GM12891 (cell line): ENCODE data around the gene NR5A2.

Experiments
- PAX5 ChIP-seq: IDR thresholded peaks from 2 replicates; pipeline ENCODE4 v1.6.1; 2011; ENCODE audit warnings: low read length, moderate library complexity, mild to moderate bottlenecking; ENCODE audit not compliant: insufficient read depth, severe bottlenecking
- POLR2A ChIP-seq: IDR thresholded peaks from 2 replicates; pipeline ENCODE4 v1.6.1; 2011; ENCODE audit warnings: low read depth, low read length, control low read depth
- POLR2AphosphoS5 ChIP-seq: IDR thresholded peaks from 2 replicates; pipeline ENCODE4 v1.6.1; 2011; ENCODE audit warnings: low read depth, low read length, control low read depth
- POU2F2 ChIP-seq: IDR thresholded peaks from 2 replicates; pipeline ENCODE4 v1.6.1; 2011; ENCODE audit warnings: low read depth, mild to moderate bottlenecking, control low read depth, low read length, moderate library complexity
- TAF1 ChIP-seq: IDR thresholded peaks from 2 replicates; pipeline ENCODE4 v1.6.1; 2011; ENCODE audit warnings: low read depth, low read length, control low read depth

DNA sequence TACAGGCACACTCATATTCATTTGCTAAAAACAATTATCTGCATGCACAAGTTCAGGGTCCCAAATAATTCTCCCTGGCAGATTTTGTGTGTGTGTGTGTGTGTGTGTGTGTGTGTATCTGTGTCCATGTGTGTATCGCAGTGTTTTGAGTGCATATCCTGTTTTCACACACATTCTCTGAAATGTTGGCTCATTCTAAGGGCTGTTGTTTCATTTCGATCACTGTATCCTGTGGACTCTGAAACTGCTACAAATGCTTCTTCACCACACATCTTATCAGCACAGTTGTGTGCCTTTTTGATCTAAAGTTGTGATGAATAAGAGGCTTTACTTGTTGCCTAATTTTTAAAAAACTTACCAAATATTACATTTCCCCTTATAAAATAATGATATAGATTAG lies 34.6 kb downstream of the NR5A2 start:
- TF ChIP-seq POLR2A (no peak), POLR2AphosphoS5 (no peak), TAF1 (no peak), PAX5 (no peak), POU2F2 (no peak)
